ENCODE measurements around the gene HSPA12B.

Gene HSPA12B

DNA sequence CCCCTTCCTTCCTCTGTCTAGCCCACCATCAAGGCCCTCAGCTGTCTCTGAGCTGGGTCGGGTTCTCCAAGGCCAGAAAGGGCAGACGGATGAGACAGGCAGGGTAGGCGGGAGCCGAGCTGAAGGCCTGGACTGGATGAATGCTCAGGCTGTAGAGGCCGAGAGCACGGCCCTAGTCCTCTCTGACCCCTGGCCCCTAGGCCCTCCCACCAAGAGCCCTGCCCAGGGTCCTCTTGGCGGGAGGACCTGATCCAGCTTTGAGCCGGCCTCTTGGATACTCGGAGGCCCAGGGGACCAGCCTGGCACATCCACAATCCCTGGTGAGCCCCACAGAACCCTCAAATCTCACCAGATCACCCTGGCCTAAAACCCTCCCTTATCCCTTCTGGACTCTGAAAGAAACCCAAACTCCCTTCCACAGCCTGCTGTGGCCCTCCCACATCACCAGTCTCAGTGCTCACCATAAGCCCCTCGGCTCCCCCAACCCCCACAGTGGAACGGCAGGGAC is 26.9 kb downstream of the HSPA12B start:
- H3K9ac ChIP-seq (ENCODE audit: low read length): no peak overlapping the region
- H3K27ac ChIP-seq (ENCODE audit: low read depth, low read length): no peak overlapping the region
- H3K4me1 ChIP-seq (ENCODE audit: control insufficient read depth, insufficient read depth, low read length): peaks cover 6% of the 10 kb centered on the region
- no peaks in the 10 kb centered on the region for H3K27me3 ChIP-seq (ENCODE audit: control insufficient read depth, insufficient read depth, low read length)
- no peak overlapping the region for H3K4me3 ChIP-seq (ENCODE audit: low read length)
- peaks cover 11% of the 10 kb centered on the region for H3K36me3 ChIP-seq (ENCODE audit: control insufficient read depth, insufficient read depth, low read length)

DNA sequence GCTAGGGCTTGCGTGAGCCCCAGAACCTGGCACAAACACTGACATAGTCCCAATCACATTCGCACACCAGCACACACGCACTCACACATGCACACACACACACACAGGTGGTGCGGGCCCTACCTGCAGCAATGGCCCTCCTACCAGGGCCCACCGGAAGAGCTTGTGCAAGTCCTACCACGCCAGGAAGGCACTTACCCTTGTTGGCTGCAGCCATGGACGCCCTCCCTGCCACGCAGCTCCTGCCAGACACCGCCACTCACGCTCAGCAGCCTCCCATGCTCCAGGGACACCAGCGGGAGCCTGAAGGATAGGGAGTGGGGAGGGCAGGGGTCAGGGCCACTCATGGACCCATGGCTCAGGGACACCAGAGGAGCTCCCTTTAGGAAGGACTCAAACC is 27.4 kb downstream of the HSPA12B start:
- no peak overlapping the region for H3K4me3 ChIP-seq (ENCODE audit: low read length)
- no peak overlapping the region for H3K9ac ChIP-seq (ENCODE audit: low read length)
- H3K4me1 ChIP-seq (ENCODE audit: control insufficient read depth, insufficient read depth, low read length): peaks cover 6% of the 10 kb centered on the region
- H3K36me3 ChIP-seq (ENCODE audit: control insufficient read depth, insufficient read depth, low read length): peaks cover 11% of the 10 kb centered on the region
- H3K27me3 ChIP-seq (ENCODE audit: control insufficient read depth, insufficient read depth, low read length): no peaks in the 10 kb centered on the region
- no peak overlapping the region for H3K27ac ChIP-seq (ENCODE audit: low read depth, low read length)

DNA sequence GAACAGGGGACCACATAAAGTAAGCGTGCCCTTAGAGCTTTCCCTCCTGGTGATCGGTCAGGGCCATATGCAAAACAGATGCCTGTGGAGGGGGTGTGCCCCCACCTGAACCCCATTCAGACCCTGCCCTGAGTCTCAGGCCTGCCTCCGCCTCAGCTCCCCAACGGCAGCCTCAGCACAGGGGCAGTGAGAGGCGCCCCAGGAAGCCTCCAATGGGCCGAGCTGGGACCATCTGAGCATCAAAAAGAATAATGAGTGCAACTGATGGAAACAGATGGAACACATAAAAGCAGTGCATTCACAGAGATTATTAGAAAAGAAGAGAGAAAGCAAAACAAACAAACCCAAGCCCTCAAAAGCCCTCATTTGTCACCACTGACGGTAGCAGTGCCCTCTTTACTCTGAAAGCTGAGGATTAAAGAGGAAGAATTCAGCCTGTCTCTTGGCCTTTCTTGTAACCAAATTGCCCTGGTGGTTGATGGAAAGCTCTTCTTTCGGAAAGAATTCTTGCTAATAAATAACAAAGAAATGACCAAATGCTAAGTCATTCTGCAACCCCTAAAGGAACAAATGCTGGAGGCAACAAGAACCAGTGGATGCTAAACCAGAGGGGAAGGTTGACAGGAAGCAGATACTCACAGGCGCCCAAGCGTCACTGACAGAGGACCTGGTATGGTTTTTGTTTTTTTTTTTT is 28.3 kb downstream of the HSPA12B start:
- H3K27me3 ChIP-seq (ENCODE audit: control insufficient read depth, insufficient read depth, low read length): no peaks in the 10 kb centered on the region
- no peak overlapping the region for H3K27ac ChIP-seq (ENCODE audit: low read depth, low read length)
- no peak overlapping the region for H3K4me3 ChIP-seq (ENCODE audit: low read length)
- peaks cover 11% of the 10 kb centered on the region for H3K36me3 ChIP-seq (ENCODE audit: control insufficient read depth, insufficient read depth, low read length)
- H3K4me1 ChIP-seq (ENCODE audit: control insufficient read depth, insufficient read depth, low read length): peaks cover 7% of the 10 kb centered on the region
- no peak overlapping the region for H3K9ac ChIP-seq (ENCODE audit: low read length)

DNA sequence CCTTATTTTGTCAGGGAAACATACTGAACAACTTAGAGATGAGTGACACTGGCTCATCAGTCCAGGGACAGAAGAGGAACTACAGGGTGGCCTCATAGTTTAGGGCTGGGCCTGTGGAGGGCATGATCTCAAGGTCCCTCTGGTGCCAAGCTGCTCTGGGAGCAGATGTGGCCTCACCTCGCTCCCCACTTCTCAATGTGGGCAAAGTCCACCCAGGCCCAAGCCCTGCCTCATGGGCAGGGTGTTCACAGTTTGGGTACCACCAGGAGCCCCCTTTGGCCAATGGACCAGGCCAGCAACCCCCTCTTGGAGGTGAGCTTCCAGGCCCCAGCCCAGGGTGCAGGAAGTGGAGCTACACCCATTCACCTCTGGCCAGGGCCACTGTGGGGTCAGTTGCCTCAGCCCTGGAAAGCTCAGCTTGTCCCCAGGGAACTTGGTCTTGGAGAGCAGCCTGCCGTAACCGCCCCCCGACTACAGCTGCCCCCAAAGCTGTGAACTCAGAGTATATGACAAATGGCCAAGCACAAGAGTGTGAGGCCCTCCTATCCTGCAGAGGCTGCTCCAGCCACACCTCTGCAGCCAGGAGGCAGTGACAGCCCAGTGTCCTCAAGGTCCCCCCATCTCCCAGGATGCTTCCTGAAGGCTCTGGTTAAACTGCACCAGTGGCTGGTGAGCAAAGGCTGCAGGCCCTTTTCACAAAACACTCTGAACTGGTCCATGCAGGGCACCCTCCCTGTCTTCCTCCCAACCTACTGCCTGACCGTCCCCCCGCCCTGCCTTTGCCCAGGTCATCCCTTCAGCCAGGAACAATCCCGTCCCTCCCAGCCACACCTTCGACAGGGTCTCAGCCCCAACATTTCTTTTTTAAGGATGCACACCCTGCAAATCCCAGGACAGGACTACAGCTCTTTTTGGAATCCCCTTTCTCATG is 31.5 kb downstream of the HSPA12B start:
- Histone ChIP-seq H3K4me3 (ENCODE audit: low read length) (no peak overlapping the region), H3K27ac (ENCODE audit: low read depth, low read length) (peak overlapping the region; percentile 72), H3K9ac (ENCODE audit: low read length) (no peak overlapping the region), H3K36me3 (ENCODE audit: control insufficient read depth, insufficient read depth, low read length) (peaks cover 3% of the 10 kb centered on the region), H3K4me1 (ENCODE audit: control insufficient read depth, insufficient read depth, low read length) (peaks cover 12% of the 10 kb centered on the region), H3K27me3 (ENCODE audit: control insufficient read depth, insufficient read depth, low read length) (no peaks in the 10 kb centered on the region)

DNA sequence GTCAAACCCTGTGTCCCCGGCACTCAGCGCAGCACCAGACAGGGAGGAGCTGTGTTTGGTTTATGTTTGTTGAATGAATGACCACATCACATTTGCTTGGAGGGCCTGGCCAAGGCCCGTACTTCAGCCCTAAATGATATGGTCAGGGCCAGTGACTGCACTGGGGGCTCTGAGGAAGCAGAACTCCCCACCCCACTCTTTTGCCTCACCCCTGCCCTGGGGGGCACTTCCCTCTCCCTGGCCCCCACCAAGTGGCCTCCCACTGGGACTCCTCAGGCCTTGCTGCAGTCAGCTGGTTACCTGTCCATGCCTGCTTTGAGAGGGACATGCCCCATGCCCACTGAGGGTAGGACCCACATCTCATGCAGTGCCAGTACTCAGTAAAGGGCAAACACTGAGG is 32.2 kb downstream of the HSPA12B start:
- H3K36me3 ChIP-seq (ENCODE audit: control insufficient read depth, insufficient read depth, low read length): peaks cover 3% of the 10 kb centered on the region
- no peak overlapping the region for H3K4me3 ChIP-seq (ENCODE audit: low read length)
- peak overlapping the region; percentile 10 for H3K27ac ChIP-seq (ENCODE audit: low read depth, low read length)
- H3K9ac ChIP-seq (ENCODE audit: low read length): no peak overlapping the region
- H3K27me3 ChIP-seq (ENCODE audit: control insufficient read depth, insufficient read depth, low read length): no peaks in the 10 kb centered on the region
- H3K4me1 ChIP-seq (ENCODE audit: control insufficient read depth, insufficient read depth, low read length): peaks cover 12% of the 10 kb centered on the region

DNA sequence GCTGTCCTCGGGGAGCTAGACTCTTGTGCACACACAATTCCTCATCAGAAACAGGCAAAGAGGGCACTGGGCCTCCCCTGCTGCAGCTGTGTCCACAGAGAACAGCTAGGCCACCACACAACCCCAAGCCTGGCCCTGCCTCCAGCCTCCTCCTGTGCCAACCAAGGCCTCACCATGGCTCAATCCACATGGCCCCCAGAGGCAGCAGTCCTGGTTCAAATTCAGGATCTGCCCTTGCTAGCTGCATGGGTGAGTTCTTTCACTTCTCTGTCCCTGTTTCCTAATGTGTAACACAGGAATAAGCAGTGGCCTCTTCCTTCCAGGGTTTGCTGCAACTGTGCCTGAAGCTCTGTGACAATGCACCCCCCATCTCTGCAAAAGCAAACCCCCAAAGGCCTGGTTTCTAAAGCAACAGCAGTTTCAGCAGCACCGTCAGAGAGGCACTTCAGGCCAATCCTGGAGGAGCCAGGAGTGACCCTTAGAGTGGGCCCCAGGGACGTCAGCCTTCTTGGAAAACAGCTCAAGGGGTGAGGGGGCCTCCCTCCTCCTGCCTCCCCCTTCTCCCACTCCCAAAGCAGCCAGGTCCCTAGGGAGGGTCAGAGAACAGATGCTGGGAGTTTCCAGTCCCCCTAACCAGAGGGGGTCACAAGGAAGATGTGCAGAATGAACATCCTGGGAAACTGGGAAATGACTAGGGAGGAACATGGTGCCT is 32.8 kb downstream of the HSPA12B start:
- H3K27ac ChIP-seq (ENCODE audit: low read depth, low read length): peak overlapping the region; percentile 10
- H3K27me3 ChIP-seq (ENCODE audit: control insufficient read depth, insufficient read depth, low read length): no peaks in the 10 kb centered on the region
- H3K4me1 ChIP-seq (ENCODE audit: control insufficient read depth, insufficient read depth, low read length): peaks cover 12% of the 10 kb centered on the region
- no peak overlapping the region for H3K9ac ChIP-seq (ENCODE audit: low read length)
- H3K36me3 ChIP-seq (ENCODE audit: control insufficient read depth, insufficient read depth, low read length): no peaks in the 10 kb centered on the region
- no peak overlapping the region for H3K4me3 ChIP-seq (ENCODE audit: low read length)

DNA sequence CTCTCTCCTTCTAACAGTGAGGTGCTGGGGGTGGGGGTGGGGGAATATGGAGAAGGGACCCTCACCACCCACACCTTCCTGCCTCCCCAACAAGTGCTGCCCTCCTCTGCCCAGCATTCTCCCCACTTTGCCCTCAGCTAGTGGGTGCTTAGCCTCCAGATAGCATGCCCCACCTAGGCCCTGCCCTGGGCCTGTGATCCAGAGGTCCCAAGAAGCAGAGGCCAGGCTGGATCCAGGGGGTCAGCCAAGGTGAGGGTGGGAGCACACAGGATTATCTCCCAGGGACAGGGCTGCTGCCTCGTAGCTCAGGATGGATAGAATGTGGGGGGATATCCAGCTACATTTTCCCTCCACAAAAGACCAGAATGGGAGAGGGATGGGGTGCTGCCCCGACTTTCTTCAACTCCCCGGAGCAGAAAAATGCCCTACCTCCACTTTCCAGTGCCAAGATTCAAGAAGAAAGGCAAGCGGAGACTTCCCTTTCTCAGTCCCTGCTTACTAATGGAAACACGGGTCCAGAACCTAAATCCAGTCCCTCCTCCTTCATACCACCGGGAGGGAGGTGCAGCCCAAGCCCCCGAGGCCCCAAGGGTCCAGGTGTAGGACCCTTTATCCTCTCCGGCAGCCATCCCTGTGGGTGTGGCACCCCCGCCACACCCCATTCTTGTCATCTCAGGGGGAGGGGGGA is 34.1 kb downstream of the HSPA12B start:
- Histone ChIP-seq H3K36me3 (ENCODE audit: control insufficient read depth, insufficient read depth, low read length) (no peaks in the 10 kb centered on the region), H3K27ac (ENCODE audit: low read depth, low read length) (peak overlapping the region; percentile 38), H3K4me1 (ENCODE audit: control insufficient read depth, insufficient read depth, low read length) (peaks cover 9% of the 10 kb centered on the region), H3K27me3 (ENCODE audit: control insufficient read depth, insufficient read depth, low read length) (no peaks in the 10 kb centered on the region), H3K4me3 (ENCODE audit: low read length) (peak overlapping the region; percentile 66), H3K9ac (ENCODE audit: low read length) (no peak overlapping the region)

DNA sequence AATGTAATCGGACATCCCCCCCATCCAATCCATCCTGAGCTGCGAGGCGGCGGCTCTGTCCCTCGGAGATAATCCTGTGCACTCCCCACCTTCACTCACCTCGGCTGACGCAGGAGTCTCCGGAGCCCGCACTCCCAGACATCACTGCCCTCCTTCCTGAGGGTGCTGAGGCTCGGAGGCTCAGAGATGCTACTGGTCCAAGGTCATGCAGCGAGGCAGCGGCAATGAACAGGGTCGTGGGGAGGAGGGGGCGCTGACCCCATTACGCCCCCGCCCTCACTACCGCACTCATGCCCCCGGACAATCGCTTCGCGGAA is 34.6 kb downstream of the HSPA12B start:
- Histone ChIP-seq H3K4me1 (ENCODE audit: control insufficient read depth, insufficient read depth, low read length) (peaks cover 9% of the 10 kb centered on the region), H3K27ac (ENCODE audit: low read depth, low read length) (peak overlapping the region; percentile 38), H3K9ac (ENCODE audit: low read length) (peak overlapping the region; percentile 13), H3K36me3 (ENCODE audit: control insufficient read depth, insufficient read depth, low read length) (no peaks in the 10 kb centered on the region), H3K27me3 (ENCODE audit: control insufficient read depth, insufficient read depth, low read length) (no peaks in the 10 kb centered on the region), H3K4me3 (ENCODE audit: low read length) (peak overlapping the region; percentile 66)

DNA sequence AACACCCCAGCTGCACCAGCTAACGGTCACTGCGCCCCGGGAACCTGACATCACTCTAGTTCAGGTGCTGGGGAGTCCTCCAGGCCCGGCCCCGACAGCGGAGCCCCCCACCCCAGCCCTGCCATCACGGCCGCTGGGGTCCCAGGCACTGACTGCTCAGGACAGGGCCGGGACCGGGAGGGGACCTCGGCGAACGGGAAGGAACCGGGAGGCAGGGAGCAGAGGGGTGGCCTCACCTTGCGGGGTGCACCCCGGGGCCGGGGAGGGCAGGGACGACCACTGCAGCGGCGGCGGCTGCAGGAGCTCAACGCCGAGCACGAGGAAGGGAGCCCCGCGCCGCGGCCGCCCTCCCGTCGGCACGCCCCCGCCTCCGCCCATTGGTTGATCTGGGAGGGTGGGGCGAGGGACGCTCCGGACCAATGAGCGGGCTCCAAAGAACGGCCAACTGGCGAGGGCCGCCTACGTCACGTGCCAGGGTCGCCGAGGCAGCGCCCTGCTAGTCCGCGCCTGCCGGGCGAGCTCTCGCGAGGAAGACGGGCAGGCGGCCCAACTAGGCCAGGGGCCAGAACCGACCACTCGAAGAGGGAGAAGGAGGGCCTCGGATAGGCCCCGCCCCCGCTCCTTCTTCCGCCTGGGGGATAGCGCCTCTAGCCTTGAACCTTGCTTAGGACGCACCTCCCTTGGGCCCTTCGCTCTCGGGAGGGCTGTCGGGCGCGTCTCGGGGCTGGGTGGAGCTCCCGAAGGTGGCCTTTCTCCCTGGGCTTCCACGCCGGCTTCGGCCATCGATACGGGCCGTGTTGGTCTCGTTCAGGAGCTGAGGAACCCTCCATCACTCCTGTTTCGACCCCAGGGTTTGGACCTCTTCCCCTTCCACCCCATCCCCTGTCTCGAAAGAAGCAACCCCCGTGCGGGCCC is 35.2 kb downstream of the HSPA12B start, which contains the start of gene ADISSP:
Gene ADISSP (minus strand): TSS at position 327 of the 915 bp plus-strand sequence. CDS start 7,653 bp downstream, outside the sequence.
- H3K27me3 ChIP-seq (ENCODE audit: control insufficient read depth, insufficient read depth, low read length): no peaks in the 10 kb centered on the region
- peak within 1 kb of the TSS; percentile 85 for H3K9ac ChIP-seq (ENCODE audit: low read length)
- no peaks in the 10 kb centered on the region for H3K36me3 ChIP-seq (ENCODE audit: control insufficient read depth, insufficient read depth, low read length)
- peak within 1 kb of the TSS; percentile 82 for H3K4me3 ChIP-seq (ENCODE audit: low read length)
- peak within 1 kb of the TSS; percentile 96 for H3K27ac ChIP-seq (ENCODE audit: low read depth, low read length)
- peaks cover 6% of the 10 kb centered on the region for H3K4me1 ChIP-seq (ENCODE audit: control insufficient read depth, insufficient read depth, low read length)

DNA sequence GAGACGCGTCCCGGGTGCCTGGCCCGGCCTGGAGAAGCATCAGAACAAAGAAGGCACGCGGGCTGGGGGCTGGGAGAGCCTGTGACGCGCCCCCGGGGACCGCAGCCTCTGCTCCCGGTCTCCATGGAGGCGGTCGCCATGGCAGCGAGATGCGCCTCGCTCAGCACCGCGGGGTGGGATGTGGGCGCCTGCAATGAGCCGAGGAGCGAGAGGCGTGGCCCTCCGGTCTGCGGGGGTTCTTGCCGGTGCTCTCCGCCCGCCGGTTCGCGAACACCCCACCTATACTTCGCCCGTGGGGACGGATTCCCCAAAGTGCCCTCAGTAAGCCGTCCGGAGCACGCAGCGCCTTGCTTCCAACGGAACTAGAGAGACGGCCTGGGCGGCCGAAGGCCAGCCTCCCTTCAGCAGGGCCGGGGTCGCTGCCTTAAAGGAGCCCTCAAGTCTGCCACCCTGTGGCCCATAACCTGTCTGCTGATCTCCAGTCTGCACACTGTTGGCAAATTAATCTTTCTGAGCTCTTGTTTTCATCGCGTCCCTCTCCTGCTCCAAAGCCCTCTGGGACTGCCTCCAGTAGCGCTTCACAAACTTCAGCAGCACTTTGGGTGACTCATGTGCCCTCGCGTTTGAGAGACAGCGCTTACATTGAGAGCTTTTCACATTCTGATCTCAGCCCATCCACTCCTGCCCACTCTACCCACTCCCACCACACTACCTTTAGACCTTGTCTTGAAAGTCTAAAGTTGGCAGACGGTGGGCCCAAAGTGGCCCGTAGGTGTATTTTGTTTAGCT is 36.1 kb downstream of the HSPA12B start:
- H3K27ac ChIP-seq (ENCODE audit: low read depth, low read length): peak overlapping the region; percentile 96
- no peaks in the 10 kb centered on the region for H3K36me3 ChIP-seq (ENCODE audit: control insufficient read depth, insufficient read depth, low read length)
- H3K9ac ChIP-seq (ENCODE audit: low read length): peak overlapping the region; percentile 85
- peak overlapping the region; percentile 82 for H3K4me3 ChIP-seq (ENCODE audit: low read length)
- no peaks in the 10 kb centered on the region for H3K27me3 ChIP-seq (ENCODE audit: control insufficient read depth, insufficient read depth, low read length)
- peaks cover 6% of the 10 kb centered on the region for H3K4me1 ChIP-seq (ENCODE audit: control insufficient read depth, insufficient read depth, low read length)

All from rectal smooth muscle tissue (tissue), 1 donor.